SK-N-SH (cell line): ENCODE results near the gene LILRB4.

Source experiments
- CHD2 ChIP-seq: fragments of 150-350 bp; IDR thresholded peaks from 2 replicates; pipeline ENCODE4 v1.6.1; 2018; ENCODE audit warnings: low read length; ENCODE audit not compliant: partially characterized antibody
- EP300 ChIP-seq, 2 experiments: IDR thresholded peaks; 2 replicates each; pipeline versions ENCODE4 v1.4.0 to v1.6.1; 2012; ENCODE audit warnings: borderline replicate concordance in 1 of 2, low read depth in 1 of 2, low read length in 1 of 2
- EZH2phosphoT487 ChIP-seq: fragments of 200-600 bp; sonication (generic); IDR thresholded peaks from 2 replicates; pipeline ENCODE4 v1.6.1; 2017; ENCODE audit warnings: low read depth, mixed run types, mild to moderate bottlenecking, antibody characterized with exemption, moderate library complexity, borderline replicate concordance
- POLR2AphosphoS5 ChIP-seq: IDR thresholded peaks from 2 replicates; pipeline ENCODE4 v1.6.1; 2012; ENCODE audit warnings: low read depth, low read length
- TAF1 ChIP-seq: IDR thresholded peaks from 2 replicates; pipeline ENCODE4 v1.6.1; 2012; ENCODE audit warnings: low read depth, mild to moderate bottlenecking, low read length, moderate library complexity, borderline replicate concordance
- TCF12 ChIP-seq: IDR thresholded peaks from 2 replicates; pipeline ENCODE4 v1.4.0; 2012
- TF ChIP-seq, protein P1 (sequence below): fragments of 200-600 bp; sonication (generic); IDR thresholded peaks from 2 replicates; pipeline ENCODE4 v1.6.1; 2017; ENCODE audit warnings: antibody characterized with exemption, mild to moderate bottlenecking, moderate library complexity
- TF ChIP-seq, protein P2 (sequence below): IDR thresholded peaks from 2 replicates; pipeline ENCODE4 v1.4.0; 2012; ENCODE audit warnings: low read depth, borderline replicate concordance
- TF ChIP-seq, protein P3 (sequence below): IDR thresholded peaks from 2 replicates; pipeline ENCODE4 v1.4.0; 2012; ENCODE audit warnings: low read depth
- TF ChIP-seq, protein P4 (sequence below): fragments of 150-350 bp; IDR thresholded peaks from 2 replicates; pipeline ENCODE4 v1.6.1; 2017; ENCODE audit warnings: antibody characterized with exemption, low read length, low read depth, borderline replicate concordance
- TF ChIP-seq, protein P5 (sequence below): IDR thresholded peaks from 2 replicates; pipeline ENCODE4 v1.6.1; 2012; ENCODE audit warnings: mild to moderate bottlenecking, low read depth, low read length, moderate library complexity

DNA sequence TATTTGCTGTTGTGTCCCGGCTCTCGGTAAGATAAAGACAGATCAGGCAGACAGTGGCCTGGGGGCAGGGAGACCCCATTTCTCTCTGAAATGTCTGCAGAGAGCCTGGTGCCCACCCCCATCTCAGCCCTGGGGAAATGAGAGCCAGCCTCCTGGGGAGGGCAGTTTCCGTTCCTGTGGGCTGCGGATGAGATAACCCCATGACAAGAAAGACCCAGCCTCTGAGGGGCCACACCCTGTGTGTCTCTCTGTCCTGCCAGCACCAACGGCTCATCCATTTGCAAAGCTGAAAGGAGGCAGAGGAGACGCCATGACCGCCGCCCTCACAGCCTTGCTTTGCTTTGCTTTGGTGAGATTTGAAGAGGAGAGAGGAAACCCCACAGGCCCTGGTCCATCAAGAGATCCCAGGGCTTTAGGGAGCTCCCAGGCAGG is 33.3 kb downstream of the LILRB4 start:
- TF ChIP-seq EP300 (IDR thresholded peaks at IDR 0.05; ENCODE audit: borderline replicate concordance in 1 of 2, low read depth in 1 of 2, low read length in 1 of 2) (no peak), EZH2phosphoT487 (no peak), CHD2 (no peak), TAF1 (no peak), TCF12 (no peak), POLR2AphosphoS5 (no peak)
- TF ChIP-seq, protein P1, sequence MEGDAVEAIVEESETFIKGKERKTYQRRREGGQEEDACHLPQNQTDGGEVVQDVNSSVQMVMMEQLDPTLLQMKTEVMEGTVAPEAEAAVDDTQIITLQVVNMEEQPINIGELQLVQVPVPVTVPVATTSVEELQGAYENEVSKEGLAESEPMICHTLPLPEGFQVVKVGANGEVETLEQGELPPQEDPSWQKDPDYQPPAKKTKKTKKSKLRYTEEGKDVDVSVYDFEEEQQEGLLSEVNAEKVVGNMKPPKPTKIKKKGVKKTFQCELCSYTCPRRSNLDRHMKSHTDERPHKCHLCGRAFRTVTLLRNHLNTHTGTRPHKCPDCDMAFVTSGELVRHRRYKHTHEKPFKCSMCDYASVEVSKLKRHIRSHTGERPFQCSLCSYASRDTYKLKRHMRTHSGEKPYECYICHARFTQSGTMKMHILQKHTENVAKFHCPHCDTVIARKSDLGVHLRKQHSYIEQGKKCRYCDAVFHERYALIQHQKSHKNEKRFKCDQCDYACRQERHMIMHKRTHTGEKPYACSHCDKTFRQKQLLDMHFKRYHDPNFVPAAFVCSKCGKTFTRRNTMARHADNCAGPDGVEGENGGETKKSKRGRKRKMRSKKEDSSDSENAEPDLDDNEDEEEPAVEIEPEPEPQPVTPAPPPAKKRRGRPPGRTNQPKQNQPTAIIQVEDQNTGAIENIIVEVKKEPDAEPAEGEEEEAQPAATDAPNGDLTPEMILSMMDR = no peak
- TF ChIP-seq, protein P2, sequence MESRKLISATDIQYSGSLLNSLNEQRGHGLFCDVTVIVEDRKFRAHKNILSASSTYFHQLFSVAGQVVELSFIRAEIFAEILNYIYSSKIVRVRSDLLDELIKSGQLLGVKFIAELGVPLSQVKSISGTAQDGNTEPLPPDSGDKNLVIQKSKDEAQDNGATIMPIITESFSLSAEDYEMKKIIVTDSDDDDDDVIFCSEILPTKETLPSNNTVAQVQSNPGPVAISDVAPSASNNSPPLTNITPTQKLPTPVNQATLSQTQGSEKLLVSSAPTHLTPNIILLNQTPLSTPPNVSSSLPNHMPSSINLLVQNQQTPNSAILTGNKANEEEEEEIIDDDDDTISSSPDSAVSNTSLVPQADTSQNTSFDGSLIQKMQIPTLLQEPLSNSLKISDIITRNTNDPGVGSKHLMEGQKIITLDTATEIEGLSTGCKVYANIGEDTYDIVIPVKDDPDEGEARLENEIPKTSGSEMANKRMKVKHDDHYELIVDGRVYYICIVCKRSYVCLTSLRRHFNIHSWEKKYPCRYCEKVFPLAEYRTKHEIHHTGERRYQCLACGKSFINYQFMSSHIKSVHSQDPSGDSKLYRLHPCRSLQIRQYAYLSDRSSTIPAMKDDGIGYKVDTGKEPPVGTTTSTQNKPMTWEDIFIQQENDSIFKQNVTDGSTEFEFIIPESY = no peak
- TF ChIP-seq, protein P3, sequence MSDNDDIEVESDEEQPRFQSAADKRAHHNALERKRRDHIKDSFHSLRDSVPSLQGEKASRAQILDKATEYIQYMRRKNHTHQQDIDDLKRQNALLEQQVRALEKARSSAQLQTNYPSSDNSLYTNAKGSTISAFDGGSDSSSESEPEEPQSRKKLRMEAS = no peak
- TF ChIP-seq, protein P4, sequence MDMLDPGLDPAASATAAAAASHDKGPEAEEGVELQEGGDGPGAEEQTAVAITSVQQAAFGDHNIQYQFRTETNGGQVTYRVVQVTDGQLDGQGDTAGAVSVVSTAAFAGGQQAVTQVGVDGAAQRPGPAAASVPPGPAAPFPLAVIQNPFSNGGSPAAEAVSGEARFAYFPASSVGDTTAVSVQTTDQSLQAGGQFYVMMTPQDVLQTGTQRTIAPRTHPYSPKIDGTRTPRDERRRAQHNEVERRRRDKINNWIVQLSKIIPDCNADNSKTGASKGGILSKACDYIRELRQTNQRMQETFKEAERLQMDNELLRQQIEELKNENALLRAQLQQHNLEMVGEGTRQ = no peak
- TF ChIP-seq, protein P5, sequence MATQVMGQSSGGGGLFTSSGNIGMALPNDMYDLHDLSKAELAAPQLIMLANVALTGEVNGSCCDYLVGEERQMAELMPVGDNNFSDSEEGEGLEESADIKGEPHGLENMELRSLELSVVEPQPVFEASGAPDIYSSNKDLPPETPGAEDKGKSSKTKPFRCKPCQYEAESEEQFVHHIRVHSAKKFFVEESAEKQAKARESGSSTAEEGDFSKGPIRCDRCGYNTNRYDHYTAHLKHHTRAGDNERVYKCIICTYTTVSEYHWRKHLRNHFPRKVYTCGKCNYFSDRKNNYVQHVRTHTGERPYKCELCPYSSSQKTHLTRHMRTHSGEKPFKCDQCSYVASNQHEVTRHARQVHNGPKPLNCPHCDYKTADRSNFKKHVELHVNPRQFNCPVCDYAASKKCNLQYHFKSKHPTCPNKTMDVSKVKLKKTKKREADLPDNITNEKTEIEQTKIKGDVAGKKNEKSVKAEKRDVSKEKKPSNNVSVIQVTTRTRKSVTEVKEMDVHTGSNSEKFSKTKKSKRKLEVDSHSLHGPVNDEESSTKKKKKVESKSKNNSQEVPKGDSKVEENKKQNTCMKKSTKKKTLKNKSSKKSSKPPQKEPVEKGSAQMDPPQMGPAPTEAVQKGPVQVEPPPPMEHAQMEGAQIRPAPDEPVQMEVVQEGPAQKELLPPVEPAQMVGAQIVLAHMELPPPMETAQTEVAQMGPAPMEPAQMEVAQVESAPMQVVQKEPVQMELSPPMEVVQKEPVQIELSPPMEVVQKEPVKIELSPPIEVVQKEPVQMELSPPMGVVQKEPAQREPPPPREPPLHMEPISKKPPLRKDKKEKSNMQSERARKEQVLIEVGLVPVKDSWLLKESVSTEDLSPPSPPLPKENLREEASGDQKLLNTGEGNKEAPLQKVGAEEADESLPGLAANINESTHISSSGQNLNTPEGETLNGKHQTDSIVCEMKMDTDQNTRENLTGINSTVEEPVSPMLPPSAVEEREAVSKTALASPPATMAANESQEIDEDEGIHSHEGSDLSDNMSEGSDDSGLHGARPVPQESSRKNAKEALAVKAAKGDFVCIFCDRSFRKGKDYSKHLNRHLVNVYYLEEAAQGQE = no peak
